ENCODE results near the gene GBX2. TPM values are rescaled to one million over a fixed set of nuclear protein-coding genes. Genes with fewer than 3 reads are reported as not detected.

The GBX2 gene
- polyA plus RNA-seq, 1 experiment, result 0.11 TPM

DNA sequence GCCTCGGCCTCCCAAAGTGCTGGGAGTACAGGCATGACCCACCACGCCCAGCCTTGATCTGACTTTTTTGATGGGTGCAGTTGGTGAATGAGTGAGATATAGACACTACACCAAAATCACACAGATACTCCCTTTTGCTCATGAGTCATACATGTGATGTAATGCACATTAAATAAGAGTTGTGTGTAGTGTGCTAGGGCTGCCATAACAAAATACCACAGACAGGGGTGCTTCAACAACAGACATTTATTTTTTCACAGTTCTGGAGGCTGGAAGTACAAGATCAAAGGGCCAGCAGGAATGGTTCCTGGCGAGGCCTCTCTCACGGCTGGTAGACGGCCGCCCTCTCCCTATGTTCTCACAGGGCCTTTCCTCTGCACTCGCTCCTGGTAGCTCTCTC lies 46.6 kb downstream of the GBX2 start:
- H3K36me3 ChIP-seq (ENCODE audit: control insufficient read depth, insufficient read depth, low read length), result no peaks in the 10 kb centered on the region; the same call in 1 of the 2 replicates
- no peak for DNase-seq (ENCODE audit: low read depth)
- TF ChIP-seq, protein P1, sequence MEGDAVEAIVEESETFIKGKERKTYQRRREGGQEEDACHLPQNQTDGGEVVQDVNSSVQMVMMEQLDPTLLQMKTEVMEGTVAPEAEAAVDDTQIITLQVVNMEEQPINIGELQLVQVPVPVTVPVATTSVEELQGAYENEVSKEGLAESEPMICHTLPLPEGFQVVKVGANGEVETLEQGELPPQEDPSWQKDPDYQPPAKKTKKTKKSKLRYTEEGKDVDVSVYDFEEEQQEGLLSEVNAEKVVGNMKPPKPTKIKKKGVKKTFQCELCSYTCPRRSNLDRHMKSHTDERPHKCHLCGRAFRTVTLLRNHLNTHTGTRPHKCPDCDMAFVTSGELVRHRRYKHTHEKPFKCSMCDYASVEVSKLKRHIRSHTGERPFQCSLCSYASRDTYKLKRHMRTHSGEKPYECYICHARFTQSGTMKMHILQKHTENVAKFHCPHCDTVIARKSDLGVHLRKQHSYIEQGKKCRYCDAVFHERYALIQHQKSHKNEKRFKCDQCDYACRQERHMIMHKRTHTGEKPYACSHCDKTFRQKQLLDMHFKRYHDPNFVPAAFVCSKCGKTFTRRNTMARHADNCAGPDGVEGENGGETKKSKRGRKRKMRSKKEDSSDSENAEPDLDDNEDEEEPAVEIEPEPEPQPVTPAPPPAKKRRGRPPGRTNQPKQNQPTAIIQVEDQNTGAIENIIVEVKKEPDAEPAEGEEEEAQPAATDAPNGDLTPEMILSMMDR (IDR thresholded peaks at IDR 0.05; ENCODE audit: insufficient read depth, low read depth, low read length), result no peak
- POLR2A ChIA-PET, result no interaction called here
- H3K4me3 ChIP-seq (ENCODE audit: low read depth, low read length), result no peak overlapping the region
- CTCF ChIA-PET, result no interaction called here
- H3K27me3 ChIP-seq (ENCODE audit: control insufficient read depth, insufficient read depth, low read length), result no peaks in the 10 kb centered on the region

DNA sequence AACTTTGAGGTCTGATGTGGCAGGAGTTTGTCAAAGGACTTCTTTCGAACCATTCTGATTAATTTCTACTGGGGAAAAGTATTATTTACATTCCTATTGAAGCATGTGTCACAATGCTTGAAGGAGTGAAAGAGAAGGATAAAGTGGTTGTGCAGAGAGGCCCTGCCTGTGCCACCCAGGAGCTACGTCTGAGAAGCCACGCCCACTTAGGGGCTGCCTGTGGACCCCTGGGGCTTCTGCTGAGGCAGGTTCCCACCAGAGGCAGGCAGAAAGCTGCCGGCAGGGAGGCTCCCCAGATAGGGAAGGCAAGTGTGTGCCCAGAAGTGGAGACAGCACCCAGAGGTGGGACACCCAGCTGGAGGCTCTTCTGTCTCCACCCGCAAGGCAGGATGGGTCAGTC lies 47.4 kb downstream of the GBX2 start:
- Histone ChIP-seq H3K27me3 (ENCODE audit: control insufficient read depth, insufficient read depth, low read length) (no peaks in the 10 kb centered on the region), H3K36me3 (ENCODE audit: control insufficient read depth, insufficient read depth, low read length) (no peaks in the 10 kb centered on the region; the same call in 1 of the 2 replicates), H3K4me3 (ENCODE audit: low read depth, low read length) (no peak overlapping the region)
- TF ChIP-seq, protein P1 (IDR thresholded peaks at IDR 0.05; ENCODE audit: insufficient read depth, low read depth, low read length), result no peak
- CTCF ChIA-PET, result no interaction called here
- POLR2A ChIA-PET, result no interaction called here
- DNase-seq (ENCODE audit: low read depth), result no peak

DNA sequence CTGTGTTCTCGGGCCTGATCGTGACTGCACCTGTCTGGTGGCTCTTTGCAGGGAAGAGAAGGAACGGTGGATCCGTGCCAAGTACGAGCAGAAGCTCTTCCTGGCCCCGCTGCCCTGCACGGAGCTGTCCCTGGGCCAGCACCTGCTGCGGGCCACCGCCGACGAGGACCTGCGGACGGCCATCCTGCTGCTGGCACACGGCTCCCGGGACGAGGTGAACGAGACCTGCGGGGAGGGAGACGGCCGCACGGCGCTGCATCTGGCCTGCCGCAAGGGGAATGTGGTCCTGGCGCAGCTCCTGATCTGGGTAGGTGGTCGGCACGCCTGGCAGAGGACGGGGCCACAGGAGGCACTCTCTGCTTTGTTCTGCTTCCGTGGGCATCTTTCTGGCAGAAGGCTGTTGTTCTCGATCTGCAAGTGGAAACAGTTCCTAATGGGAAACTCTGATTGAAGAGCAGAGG lies 48.0 kb downstream of the GBX2 start:
- TF ChIP-seq, protein P1 (IDR thresholded peaks at IDR 0.05; ENCODE audit: insufficient read depth, low read depth, low read length), result no peak
- no peak for DNase-seq (ENCODE audit: low read depth)
- CTCF ChIA-PET, result no interaction called here
- Histone ChIP-seq H3K27me3 (ENCODE audit: control insufficient read depth, insufficient read depth, low read length) (no peaks in the 10 kb centered on the region), H3K36me3 (ENCODE audit: control insufficient read depth, insufficient read depth, low read length) (no peaks in the 10 kb centered on the region), H3K4me3 (ENCODE audit: low read depth, low read length) (no peak overlapping the region)
- POLR2A ChIA-PET, result no interaction called here

DNA sequence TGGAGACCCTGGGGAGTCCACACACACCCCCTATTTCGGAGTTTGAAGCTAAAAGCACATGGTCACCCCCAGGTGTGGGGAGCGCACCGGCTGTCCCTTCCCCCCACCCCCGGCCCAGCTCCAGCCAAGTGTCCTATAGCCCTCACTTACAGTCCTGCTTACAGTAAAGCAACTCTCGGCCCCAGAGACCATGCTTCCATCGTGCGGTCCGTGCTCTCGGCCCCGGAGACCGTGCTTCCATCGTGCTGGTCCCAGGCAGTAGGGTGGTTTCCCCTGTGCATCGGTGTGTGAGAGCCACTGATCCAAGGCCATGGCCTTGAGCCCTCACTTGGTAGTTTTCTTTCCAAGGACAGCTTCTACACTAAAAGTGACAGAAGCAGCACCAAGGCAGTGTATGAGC lies 48.7 kb downstream of the GBX2 start:
- TF ChIP-seq, protein P1 (IDR thresholded peaks at IDR 0.05; ENCODE audit: insufficient read depth, low read depth, low read length), result no peak
- H3K36me3 ChIP-seq (ENCODE audit: control insufficient read depth, insufficient read depth, low read length), result no peaks in the 10 kb centered on the region
- H3K27me3 ChIP-seq (ENCODE audit: control insufficient read depth, insufficient read depth, low read length), result no peaks in the 10 kb centered on the region
- no peak overlapping the region for H3K4me3 ChIP-seq (ENCODE audit: low read depth, low read length)
- ChIA-PET POLR2A (no interaction called here), CTCF (interaction anchor here (0.7 kb wide), 1 partner anchor 13 kb away, joined by 3 read pairs; no protein-coding TSS in a partner anchor)
- no peak for DNase-seq (ENCODE audit: low read depth)

DNA sequence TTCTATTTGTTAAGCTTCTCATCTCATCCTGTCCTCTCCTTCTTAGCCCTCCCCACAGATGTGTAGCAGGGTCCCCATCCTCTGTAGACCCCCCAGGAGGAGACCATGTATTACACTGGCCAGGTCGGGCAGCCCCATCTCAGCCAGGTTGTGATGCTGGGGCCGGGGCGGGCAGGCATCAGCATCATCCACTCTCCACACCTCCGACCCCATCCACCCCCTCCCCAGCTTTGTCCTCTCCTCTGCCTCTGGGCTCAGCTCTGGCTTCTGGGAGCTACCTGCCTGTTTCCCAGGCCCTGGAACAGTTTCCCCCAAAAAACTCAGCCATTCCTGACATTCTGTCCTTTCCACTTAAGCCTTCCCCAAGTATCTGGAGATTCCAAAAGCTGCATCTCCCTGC lies 49.2 kb downstream of the GBX2 start:
- DNase-seq (ENCODE audit: low read depth), result no peak
- no peak overlapping the region for H3K4me3 ChIP-seq (ENCODE audit: low read depth, low read length)
- ChIA-PET POLR2A (no interaction called here), CTCF (no interaction called here)
- no peaks in the 10 kb centered on the region for H3K27me3 ChIP-seq (ENCODE audit: control insufficient read depth, insufficient read depth, low read length)
- no peaks in the 10 kb centered on the region for H3K36me3 ChIP-seq (ENCODE audit: control insufficient read depth, insufficient read depth, low read length)
- TF ChIP-seq, protein P1 (IDR thresholded peaks at IDR 0.05; ENCODE audit: insufficient read depth, low read depth, low read length), result no peak

All from BJ (cell line).